NCI-H345 (cell line): ENCODE measurements around the gene SLC35G2.
"Not testable (repeated sequence)": the region's sequence is repeated elsewhere in the genome, so short reads cannot be mapped to it uniquely, and the experiment has no call there.

Source experiments
- DNase-seq: peaks from one replicate; lab custom pipeline; 2025; lab: John Stamatoyannopoulos, UW

SLC35G2 gene

GRCh38 chr3:136818769-136819391 is at the start of gene SLC35G2:
TSS of gene SLC35G2 (plus strand) at chr3:136819126. CDS start at chr3:136854461, 35,335 bp downstream.
- DNase-seq = peak; percentile 38

- DNase-seq = no peak
Measured at GRCh38 chr3:136772709-136773108, 46.2 kb upstream of the SLC35G2 start.

GRCh38 chr3:136778865-136779264 is 40.1 kb upstream of the SLC35G2 start:
- DNase-seq = no peak

GRCh38 chr3:136780741-136781140 is 38.2 kb upstream of the SLC35G2 start:
- DNase-seq = no peak

- no peak for DNase-seq
Measured at GRCh38 chr3:136783708-136784191, 35.2 kb upstream of the SLC35G2 start.

- DNase-seq = no peak
Measured at GRCh38 chr3:136787349-136787748, 31.6 kb upstream of the SLC35G2 start.

GRCh38 chr3:136788154-136788553 is 30.8 kb upstream of the SLC35G2 start:
- DNase-seq = no peak

- DNase-seq = no peak
Measured at GRCh38 chr3:136789976-136790375, 28.9 kb upstream of the SLC35G2 start.

- DNase-seq = no peak
Measured at GRCh38 chr3:136790786-136791185, 28.1 kb upstream of the SLC35G2 start.

- DNase-seq = no peak
Measured at GRCh38 chr3:136792556-136793330, 26.2 kb upstream of the SLC35G2 start.

- DNase-seq = not testable (repeated sequence)
Measured at GRCh38 chr3:136801146-136801545, 17.8 kb upstream of the SLC35G2 start.

GRCh38 chr3:136802481-136802996 is 16.4 kb upstream of the SLC35G2 start:
- peak; percentile 52 for DNase-seq

GRCh38 chr3:136804141-136804540 is 14.8 kb upstream of the SLC35G2 start:
- no peak for DNase-seq

- DNase-seq = no peak
Measured at GRCh38 chr3:136804813-136805212, 14.1 kb upstream of the SLC35G2 start.

- no peak for DNase-seq
Measured at GRCh38 chr3:136805795-136806194, 13.1 kb upstream of the SLC35G2 start.

- no peak for DNase-seq
Measured at GRCh38 chr3:136811701-136812100, 7.2 kb upstream of the SLC35G2 start.

GRCh38 chr3:136817448-136817847 is 1.5 kb upstream of the SLC35G2 start:
- no peak for DNase-seq

GRCh38 chr3:136818191-136818768 is 646 bp upstream of the SLC35G2 start:
- DNase-seq = no peak

GRCh38 chr3:136819392-136819730 is 435 bp downstream of the SLC35G2 start:
- DNase-seq = no peak

GRCh38 chr3:136819731-136820679 is 1.1 kb downstream of the SLC35G2 start:
- peak; percentile 33 for DNase-seq

GRCh38 chr3:136831461-136831860 is 12.5 kb downstream of the SLC35G2 start:
- DNase-seq = no peak
